GM19468 (cell line): ENCODE results near the gene NAGS.
"Not testable (repeated sequence)": the region's sequence is repeated elsewhere in the genome, so short reads cannot be mapped to it uniquely, and the experiment has no call there.

Experiments used
- ATAC-seq: cut with Tn5 transposase; IDR thresholded peaks from one replicate; pipeline ENCODE4 v1.9.1; 2021; ENCODE audit warnings: mild to moderate bottlenecking, moderate library complexity, moderate number of reproducible peaks; ENCODE audit not compliant: unreplicated experiment; ENCODE audit errors: extremely low read depth

The NAGS gene

GRCh38 chr17:44037471-44037870, 33.0 kb downstream of the NAGS start:
- no peak for ATAC-seq

- ATAC-seq: no peak
Observed at GRCh38 chr17:44038604-44039011, 34.2 kb downstream of the NAGS start.

- ATAC-seq: no peak
Observed at GRCh38 chr17:44039829-44040635, 35.6 kb downstream of the NAGS start.

- ATAC-seq: no peak
Observed at GRCh38 chr17:44043272-44043696, 38.9 kb downstream of the NAGS start.

GRCh38 chr17:44044071-44044470, 39.6 kb downstream of the NAGS start:
- ATAC-seq: no peak

GRCh38 chr17:44045486-44045885, 41.1 kb downstream of the NAGS start:
- no peak for ATAC-seq

GRCh38 chr17:44046893-44047292, 42.5 kb downstream of the NAGS start:
- ATAC-seq: not testable (repeated sequence)

- ATAC-seq: no peak
Observed at GRCh38 chr17:44049294-44050060, 45.1 kb downstream of the NAGS start.

GRCh38 chr17:44053125-44053872, 48.9 kb downstream of the NAGS start:
- ATAC-seq: no peak
